HL-60/S4 treated with phorbol 12-myristate 13-acetate at 8.2 ng/mL for 4 days and 3 days (cell line): Measurements from ENCODE around the gene DCD.
"Not testable (repeated sequence)": the region's sequence is repeated elsewhere in the genome, so short reads cannot be mapped to it uniquely, and the experiment has no call there.

ENCODE experiments used
- in situ Hi-C: fragments of 300-500 bp; cut with MboI; formaldehyde crosslinking; loops from 2 replicates; pipeline ENCODE4 v1.15.0; 2022; ENCODE audit warnings: low sequenced_read_pairs

Gene DCD, protein sequence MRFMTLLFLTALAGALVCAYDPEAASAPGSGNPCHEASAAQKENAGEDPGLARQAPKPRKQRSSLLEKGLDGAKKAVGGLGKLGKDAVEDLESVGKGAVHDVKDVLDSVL

GRCh38 chr12:54648265-54648664 is at the start of gene DCD:
TSS of gene DCD (minus strand) at chr12:54648365. CDS start at chr12:54648303, 62 bp downstream.
- in situ Hi-C loops: no loop called here

DNA sequence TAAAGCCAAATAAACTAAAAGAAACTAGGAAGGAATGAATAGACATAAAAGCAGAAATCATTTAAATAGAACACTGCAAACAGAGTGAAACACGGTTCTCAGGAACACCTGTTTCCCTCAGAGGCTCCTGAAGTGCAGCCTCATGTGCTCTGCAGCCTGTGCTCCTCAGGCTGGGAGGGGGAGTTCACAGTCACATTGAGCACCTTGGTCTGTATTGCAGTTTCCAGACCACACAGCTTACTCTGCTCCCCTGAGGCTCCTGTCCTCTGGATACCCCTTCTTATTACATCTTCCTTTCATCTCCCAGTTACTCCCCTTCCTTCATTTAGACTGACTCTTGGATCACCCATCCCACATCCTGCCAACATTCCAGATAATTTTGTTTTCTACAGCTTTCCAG is 49.7 kb upstream of the DCD start:
- in situ Hi-C loops: no loop called here

DNA sequence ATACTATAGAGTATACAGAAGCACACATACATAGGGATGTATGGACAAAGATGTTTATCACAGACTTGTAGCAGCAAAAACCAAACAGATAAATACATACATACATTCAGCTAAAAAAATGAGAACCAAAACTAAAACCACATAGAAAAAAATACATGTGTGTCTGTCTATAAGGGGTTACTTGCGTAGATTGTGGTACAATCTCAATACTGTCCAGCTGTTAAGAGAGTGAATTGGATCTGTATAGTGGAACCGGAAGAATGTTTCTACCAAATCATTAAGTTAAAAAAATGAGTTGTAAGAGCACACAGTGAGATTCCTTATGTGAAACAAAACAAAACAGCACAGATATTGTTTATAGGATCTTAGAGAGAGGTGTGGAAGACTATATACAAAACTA is 44.2 kb upstream of the DCD start:
- in situ Hi-C loops: no loop called here

DNA sequence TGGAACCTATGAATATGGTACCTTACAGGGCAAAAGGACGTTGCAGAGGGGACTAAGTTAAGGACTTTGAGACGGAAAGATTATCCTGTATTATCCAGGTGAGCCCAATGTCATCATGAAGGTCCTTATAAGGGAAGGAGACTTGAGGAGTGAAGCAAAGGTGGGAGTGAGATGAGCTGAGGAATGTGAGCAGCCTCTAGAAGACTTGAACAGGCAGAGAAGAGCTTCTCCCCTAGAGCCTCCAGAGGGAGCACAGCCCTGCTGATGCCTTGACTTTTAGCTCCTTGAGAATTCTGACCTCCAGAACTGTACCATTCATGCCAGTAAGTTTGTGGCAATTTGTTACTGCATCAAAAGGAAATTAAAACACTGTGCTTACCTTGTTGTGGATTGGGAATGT is 41.8 kb upstream of the DCD start:
- in situ Hi-C loops: no loop called here

- in situ Hi-C loops: no loop called here
These were observed 40.8 kb upstream of the DCD start for GRCh38 chr12:54689034-54689372.

DNA sequence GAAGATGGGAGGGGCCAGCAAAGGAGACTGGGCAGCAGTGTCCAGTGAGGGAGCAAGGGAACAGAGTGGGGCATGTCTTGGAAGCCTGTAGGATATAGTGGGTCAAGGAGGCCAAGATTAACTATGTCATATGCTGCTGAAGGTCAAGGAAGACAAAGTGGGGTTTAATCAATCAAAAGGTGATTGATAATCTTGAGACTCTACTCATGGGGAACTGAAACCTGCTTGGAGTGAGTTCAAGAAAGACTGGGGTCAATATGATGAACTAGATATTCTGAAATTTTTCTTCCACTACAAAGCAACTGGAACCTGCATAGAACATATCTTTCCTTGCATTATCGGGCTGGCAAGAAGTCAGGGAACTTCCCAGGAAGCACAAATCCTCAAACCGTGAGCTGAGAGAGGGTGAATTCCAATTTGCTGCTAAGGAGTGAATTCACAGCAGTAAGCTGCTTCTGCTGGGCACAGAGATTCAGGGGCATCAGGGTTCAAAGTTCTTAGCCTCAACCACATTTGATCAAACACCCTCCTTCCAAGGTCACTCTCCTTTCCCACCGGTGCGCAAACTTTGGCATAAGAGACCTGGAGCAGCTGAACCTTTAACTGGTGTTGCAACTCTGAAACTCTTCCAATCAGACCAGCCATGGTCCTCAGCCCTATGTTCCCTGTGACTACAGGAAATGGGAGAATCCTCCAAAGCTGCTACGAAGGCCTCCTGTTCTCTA is 40.3 kb upstream of the DCD start:
- in situ Hi-C loops: no loop called here

GRCh38 chr12:54684636-54685630 is 36.8 kb upstream of the DCD start:
- in situ Hi-C loops: no loop called here

DNA sequence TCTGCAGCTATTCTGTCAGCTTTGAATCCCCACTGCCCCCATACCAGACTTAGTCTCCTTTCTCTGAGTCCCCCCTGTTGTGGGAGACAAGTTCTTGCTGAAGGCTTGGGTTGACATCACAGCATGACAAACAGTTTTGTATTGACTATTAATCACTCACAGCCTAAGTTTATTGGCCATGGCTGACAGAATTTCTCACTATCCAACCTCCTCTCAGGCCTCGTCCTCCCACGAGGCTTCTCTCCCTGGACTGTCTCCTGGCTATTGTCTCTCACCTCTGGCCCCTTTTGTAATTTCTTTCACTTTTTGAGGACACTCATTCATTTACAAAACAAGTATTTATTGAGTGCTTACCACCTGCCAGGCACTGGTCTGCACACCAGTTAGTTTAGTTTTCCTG is 35.2 kb upstream of the DCD start:
- in situ Hi-C loops: no loop called here

DNA sequence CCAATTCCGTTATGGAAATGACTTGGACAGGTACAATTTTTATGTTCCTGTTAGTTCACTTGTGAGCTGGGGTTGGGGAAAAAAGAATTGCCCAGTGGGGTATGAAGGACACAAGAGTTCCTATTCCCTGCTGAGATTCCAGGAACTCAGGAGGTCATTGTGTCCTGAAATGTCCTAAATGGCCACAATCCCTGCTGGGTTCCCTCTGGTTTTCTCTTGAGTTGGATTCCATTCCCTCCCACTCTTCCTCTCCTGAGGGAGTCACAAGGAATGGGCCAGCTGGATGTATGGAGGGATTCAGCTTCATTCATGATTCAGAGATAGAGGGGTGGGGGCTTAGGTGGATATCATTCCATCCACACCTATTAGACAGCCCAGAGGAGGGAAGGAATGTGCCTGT is 34.5 kb upstream of the DCD start:
- in situ Hi-C loops: no loop called here

- in situ Hi-C loops: no loop called here
These were observed 32.2 kb upstream of the DCD start for GRCh38 chr12:54680374-54680773.

DNA sequence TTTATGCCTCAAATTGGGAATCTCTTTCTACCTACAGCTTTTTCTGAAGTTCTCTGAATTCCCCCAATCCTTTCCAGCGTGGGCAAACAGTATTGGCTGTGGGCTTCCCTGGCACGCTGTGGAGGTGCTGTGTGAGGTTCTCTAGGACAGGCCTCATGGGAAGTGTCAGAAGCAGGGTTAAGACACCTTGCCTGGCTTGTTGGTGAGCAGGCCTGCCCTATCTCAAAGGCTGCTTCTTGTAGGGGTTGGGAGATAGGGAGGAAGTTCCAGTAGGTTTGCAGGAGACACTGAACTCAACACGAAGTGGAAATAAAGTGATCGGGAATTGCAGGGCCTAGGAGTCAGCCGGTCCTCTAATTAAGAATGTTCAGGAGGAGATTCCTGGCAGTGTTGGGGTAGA is 30.0 kb upstream of the DCD start:
- in situ Hi-C loops: no loop called here

DNA sequence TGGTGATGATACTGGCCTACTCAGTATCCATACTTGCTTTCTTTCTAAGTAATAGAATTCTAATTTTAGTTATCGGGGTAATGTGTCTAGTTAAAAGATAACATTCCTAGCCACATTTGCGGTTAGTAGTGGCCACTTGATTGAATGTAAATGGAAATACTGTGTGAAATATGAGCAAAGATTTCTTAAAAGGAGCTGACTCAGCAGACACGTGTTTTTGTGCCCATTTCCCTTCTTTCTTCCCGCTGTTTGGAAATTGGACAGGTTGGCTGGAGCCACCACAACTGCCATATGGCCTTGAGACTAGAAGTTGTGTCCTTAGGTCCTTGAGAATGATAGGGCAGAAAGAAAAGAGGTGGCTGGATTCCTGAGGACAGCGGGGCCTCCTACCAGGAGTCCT is 19.8 kb upstream of the DCD start:
- in situ Hi-C loops: no loop called here

DNA sequence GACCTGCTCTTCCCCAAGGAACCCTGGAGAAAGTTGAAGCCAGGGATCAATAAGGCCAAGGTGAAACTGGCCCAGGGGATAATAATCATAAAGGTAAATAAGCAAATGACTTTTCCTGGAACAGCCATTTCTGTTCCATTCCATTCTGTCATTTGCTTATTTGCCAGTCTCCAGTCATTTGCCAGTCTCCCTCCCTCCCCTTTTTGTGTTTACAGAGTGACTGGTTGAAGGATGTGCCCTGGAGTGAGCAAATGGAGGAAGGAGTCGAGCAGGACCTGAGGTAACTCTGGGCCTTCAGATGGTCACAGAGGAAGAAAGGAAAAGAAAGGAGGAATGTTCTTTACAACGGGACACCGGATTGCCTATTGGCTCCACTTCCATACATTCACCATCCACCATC is 17.8 kb upstream of the DCD start:
- in situ Hi-C loops: no loop called here

DNA sequence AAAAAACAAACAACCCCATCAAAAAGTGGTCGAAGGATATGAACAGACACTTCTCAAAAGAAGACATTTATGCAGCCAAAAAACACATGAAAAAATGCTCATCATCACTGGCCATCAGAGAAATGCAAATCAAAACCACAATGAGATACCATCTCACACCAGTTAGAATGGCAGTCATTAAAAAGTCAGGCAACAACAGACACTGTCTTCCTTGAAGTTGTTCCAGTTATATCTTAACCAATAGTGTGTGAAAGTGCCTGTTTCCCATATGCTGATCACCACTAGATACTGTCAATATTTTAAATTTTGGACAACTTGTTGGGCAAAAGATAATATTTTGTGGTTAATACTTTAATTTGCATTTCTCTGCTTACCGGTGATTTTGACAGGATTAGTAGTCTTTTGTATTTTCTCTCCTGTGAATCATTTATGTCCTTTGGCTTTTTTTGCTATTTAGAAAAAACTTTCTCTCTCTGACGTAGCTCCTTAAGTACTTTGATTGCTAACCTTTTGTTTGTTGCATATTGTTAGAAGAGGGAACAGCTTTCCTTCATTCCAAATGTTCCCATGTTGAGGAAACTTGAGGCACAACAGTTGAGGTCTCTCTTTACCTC is 17.0 kb upstream of the DCD start:
- in situ Hi-C loops: not testable (repeated sequence)

- in situ Hi-C loops: no loop called here
These were observed 15.4 kb upstream of the DCD start for GRCh38 chr12:54663603-54664002.

- in situ Hi-C loops: no loop called here
These were observed 13.9 kb upstream of the DCD start for GRCh38 chr12:54662026-54662425.

DNA sequence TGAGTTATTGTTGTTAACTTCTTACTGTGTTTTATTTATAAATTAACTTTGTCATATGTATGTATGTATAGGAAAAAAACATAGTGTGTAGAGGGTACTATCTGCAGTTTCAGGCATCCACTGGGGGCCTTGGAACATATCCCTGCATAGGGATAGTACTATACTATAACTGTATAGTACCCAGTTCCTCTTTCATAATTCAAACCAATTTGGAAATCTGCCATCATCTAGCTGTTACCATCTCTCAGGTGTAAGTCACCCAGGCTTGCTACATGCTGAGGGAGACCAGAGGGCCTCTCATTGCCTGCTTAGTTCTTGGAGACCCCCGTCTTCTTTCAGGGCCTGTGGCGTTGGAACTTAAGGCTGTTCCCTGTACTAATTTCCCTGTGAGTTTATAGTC is 12.9 kb upstream of the DCD start:
- in situ Hi-C loops: no loop called here

DNA sequence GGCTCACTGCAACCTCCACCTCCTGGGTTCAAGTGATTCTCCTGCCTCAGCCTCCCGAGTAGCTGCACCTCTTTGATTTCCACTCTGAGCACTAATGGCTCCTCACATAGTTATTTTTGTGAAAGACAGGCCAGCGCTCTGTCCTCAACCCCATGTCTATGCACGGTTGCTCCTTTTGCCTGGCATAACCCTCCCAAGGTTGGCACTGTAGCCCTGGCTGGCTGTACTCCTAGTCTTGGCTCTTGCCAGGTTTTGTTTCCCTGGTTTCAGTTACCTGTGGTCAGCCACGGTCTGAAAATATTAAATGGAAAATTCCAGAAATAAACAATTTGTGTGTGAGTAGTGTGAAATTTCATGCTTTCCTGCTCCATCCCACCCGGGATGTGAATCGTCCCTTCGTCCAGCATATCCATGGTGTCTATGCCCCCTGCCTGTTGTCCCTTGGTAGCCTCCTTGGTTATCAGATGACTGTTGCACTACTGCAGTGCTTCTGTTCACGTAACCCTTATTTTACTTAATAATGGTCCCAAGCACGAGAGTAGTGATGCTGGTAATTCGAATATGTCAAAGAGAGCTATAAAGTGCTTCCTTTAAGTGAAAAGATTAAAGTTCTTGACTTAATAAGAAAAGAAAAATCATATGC is 12.3 kb upstream of the DCD start:
- in situ Hi-C loops: no loop called here

GRCh38 chr12:54658306-54659264 is 10.4 kb upstream of the DCD start:
- in situ Hi-C loops: no loop called here

DNA sequence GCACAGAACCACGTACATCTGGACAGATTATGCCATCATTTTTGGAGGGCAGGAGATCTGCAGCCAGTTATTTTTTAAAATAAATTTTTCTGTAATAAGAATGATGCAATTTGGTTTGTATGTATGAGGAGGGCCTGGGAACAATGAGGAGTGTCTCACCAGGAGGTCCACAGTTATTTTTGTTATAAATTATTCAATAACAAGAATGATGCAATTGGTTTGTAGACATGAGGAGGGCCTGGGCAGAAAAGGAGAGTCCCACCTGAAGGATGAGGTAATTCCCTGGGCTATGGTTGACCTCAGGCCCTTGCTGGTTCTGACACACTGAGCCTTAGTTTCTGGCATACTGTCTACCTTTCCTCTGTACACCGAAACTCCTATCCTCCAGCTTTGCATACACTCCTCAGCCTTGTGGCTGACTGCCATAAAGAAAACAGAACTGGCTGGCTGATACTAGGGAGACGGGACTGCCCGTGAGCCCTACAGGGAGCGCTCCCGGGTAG is 9.0 kb upstream of the DCD start:
- in situ Hi-C loops: no loop called here
